CD4-positive, alpha-beta T cell treated with Interferon gamma for 1 hour (primary cell): ENCODE data around the gene HLF.
"Not testable (repeated sequence)": the region's sequence is repeated elsewhere in the genome, so short reads cannot be mapped to it uniquely, and the experiment has no call there.

Experiments
- DNase-seq: peaks from one replicate; pipeline ENCODE4 v3.0.0-alpha.2; 2020

HLF gene

GRCh38 chr17:55314061-55314783, 49.5 kb downstream of the HLF start:
- DNase-seq: no peak

- no peak for DNase-seq
Observed at GRCh38 chr17:55314784-55315491, 50.2 kb downstream of the HLF start.

- DNase-seq: no peak
Observed at GRCh38 chr17:55316499-55316898, 51.7 kb downstream of the HLF start.

- no peak for DNase-seq
Observed at GRCh38 chr17:55317284-55317683, 52.5 kb downstream of the HLF start.

GRCh38 chr17:55318081-55318480, 53.3 kb downstream of the HLF start:
- no peak for DNase-seq

- DNase-seq: no peak
Observed at GRCh38 chr17:55318715-55319487, 54.1 kb downstream of the HLF start.

GRCh38 chr17:55319933-55320593, 55.3 kb downstream of the HLF start:
- DNase-seq: no peak

- no peak for DNase-seq
Observed at GRCh38 chr17:55320594-55321426, 56.0 kb downstream of the HLF start.

GRCh38 chr17:55321427-55322060, 56.8 kb downstream of the HLF start:
- DNase-seq: no peak

- DNase-seq: no peak
Observed at GRCh38 chr17:55322453-55322985, 57.8 kb downstream of the HLF start.

- DNase-seq: no peak
Observed at GRCh38 chr17:55323518-55324295, 58.9 kb downstream of the HLF start.

- DNase-seq: no peak
Observed at GRCh38 chr17:55324296-55324978, 59.7 kb downstream of the HLF start.

GRCh38 chr17:55325406-55325805, 60.6 kb downstream of the HLF start:
- no peak for DNase-seq

- no peak for DNase-seq
Observed at GRCh38 chr17:55326030-55326429, 61.3 kb downstream of the HLF start.

- DNase-seq: no peak
Observed at GRCh38 chr17:55327225-55328088, 62.7 kb downstream of the HLF start.

GRCh38 chr17:55328514-55328913, 63.8 kb downstream of the HLF start:
- DNase-seq: not testable (repeated sequence)

- no peak for DNase-seq
Observed at GRCh38 chr17:55330344-55330933, 65.7 kb downstream of the HLF start.

GRCh38 chr17:55332296-55333041, 67.7 kb downstream of the HLF start:
- DNase-seq: no peak
